Adipocyte (in vitro differentiated cells): ENCODE results near the gene PXYLP1.
A peak's percentile ranks its signal among the peaks of the same experiment; 100 is the strongest.

Experiments
- DNase-seq: peaks from one replicate; pipeline ENCODE4 v3.0.0-alpha.2; 2015; ENCODE audit warnings: low read depth
- H3K27me3 ChIP-seq: replicated peaks from 2 replicates; pipeline ENCODE4 v1.7.0; 2013; ENCODE audit warnings: mild to moderate bottlenecking, low read length, moderate library complexity; ENCODE audit not compliant: control insufficient read depth, insufficient read depth
- H3K36me3 ChIP-seq: 2 replicates; pipeline ENCODE4 v1.7.0; 2013; ENCODE audit warnings: low read length, mild to moderate bottlenecking, moderate library complexity; ENCODE audit not compliant: control insufficient read depth, insufficient read depth, severe bottlenecking
- H3K4me1 ChIP-seq: 2 replicates; pipeline ENCODE4 v1.7.0; 2013; ENCODE audit warnings: mild to moderate bottlenecking, low read length, moderate library complexity; ENCODE audit not compliant: control insufficient read depth, insufficient read depth
- H3K4me3 ChIP-seq: 2 replicates; pipeline ENCODE4 v1.7.0; 2013; ENCODE audit warnings: mild to moderate bottlenecking, low read length, moderate library complexity
- H3K9ac ChIP-seq: 2 replicates; pipeline ENCODE4 v1.7.0; 2013; ENCODE audit warnings: mild to moderate bottlenecking, low read length, moderate library complexity
- H3K9me3 ChIP-seq: 2 replicates; pipeline ENCODE4 v1.7.0; 2013; ENCODE audit warnings: mild to moderate bottlenecking, low read length, moderate library complexity; ENCODE audit not compliant: control insufficient read depth

PXYLP1 gene

DNA sequence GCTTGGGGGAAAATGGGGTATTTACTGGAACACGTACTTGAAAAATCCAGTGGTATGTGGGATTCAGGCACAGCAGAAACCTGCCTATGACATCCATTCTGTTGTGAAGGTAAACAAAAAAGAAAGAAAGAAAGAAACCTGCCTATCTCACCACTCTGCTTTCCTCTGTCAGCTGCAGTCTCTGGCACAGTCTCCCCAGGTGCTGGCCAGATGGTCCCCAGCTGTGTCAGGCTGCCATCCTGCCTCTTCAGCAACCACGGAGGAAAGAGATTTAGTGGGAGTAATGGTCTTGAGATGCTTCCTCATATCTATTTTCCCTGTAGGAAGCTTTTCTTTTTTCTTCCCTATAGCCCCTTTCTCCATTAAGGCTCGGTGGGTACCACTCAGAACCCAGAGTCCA, 2.5 kb upstream of the PXYLP1 start:
- no peak for DNase-seq
- no peak overlapping the region for H3K4me3 ChIP-seq
- H3K9me3 ChIP-seq: peaks cover 5% of the 10 kb centered on the region
- H3K9ac ChIP-seq: no peak overlapping the region
- H3K4me1 ChIP-seq: peaks cover 19% of the 10 kb centered on the region
- no peaks in the 10 kb centered on the region for H3K27me3 ChIP-seq
- H3K36me3 ChIP-seq: no peaks in the 10 kb centered on the region

DNA sequence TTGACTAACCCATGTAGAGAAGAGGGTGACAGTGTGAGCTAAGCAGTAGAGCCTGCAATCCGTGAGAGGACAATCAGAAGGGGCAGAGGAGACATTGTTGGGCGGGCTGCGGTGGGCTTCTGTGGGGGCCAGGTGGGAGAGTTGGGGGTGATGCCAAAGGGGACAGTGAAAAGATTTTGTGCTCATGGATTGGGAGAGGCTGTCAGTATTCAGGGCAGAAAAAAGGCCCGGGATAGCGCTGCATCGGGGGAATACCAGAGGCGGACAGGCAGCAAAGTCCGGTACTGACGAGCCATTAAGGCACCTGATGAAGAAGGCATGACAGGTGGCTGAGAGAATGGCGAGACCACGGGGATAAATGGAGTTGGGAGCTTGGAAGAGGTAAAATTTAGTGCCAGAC, 1.3 kb upstream of the PXYLP1 start:
- Histone ChIP-seq H3K9me3 (no peaks in the 10 kb centered on the region), H3K4me1 (peaks cover 19% of the 10 kb centered on the region), H3K9ac (no peak overlapping the region), H3K27me3 (no peaks in the 10 kb centered on the region), H3K36me3 (no peaks in the 10 kb centered on the region), H3K4me3 (no peak overlapping the region)
- DNase-seq: no peak

DNA sequence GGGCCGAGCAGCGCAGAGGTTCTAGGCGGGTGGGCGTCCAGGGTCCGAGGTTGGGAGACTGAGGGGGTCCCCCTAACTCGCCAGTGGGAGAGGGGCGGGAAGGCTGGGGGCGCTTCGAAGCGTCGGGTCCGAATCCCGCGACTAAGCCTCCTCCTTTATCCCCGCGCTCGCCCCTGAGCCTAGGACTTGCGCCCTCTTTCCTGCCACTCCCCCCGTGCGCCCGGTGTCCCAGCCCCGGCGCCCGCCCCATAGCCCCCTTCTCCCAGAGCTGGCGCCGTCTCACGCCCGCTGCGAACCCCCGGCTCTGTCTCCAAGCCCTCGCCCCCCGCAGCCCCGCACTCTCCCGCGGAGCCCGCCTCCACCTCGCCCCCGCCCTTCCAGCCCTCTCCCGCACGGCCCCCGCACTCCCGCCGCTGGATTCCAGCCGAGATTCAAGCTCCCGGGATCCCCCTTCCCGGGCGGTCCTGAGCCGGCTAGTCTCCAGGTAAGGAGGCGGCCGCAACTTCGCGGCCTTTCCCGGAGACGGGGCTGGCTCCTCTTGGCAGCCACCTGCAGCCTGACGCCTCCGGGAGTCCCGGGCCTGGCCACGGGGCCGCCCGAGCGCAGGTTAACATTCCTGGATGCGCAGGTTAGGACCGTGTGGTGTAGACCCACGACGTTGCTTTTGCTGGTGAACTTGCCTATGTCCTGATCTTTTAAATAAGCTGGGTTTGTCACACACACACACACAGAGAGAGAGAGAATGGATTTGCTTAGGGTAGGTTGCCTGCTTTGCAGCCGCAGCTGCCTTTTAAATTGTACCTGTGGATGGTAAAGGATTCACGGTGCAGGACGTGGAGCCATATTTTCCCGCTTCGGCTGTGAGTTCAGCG, 563 bp downstream of the PXYLP1 start:
- peaks cover 24% of the 10 kb centered on the region for H3K4me1 ChIP-seq
- H3K36me3 ChIP-seq: no peaks in the 10 kb centered on the region
- peak overlapping the region; percentile 87 for H3K9ac ChIP-seq
- H3K27me3 ChIP-seq: no peaks in the 10 kb centered on the region
- DNase-seq: peak; percentile 46
- H3K9me3 ChIP-seq: no peaks in the 10 kb centered on the region
- peak overlapping the region; percentile 80 for H3K4me3 ChIP-seq

DNA sequence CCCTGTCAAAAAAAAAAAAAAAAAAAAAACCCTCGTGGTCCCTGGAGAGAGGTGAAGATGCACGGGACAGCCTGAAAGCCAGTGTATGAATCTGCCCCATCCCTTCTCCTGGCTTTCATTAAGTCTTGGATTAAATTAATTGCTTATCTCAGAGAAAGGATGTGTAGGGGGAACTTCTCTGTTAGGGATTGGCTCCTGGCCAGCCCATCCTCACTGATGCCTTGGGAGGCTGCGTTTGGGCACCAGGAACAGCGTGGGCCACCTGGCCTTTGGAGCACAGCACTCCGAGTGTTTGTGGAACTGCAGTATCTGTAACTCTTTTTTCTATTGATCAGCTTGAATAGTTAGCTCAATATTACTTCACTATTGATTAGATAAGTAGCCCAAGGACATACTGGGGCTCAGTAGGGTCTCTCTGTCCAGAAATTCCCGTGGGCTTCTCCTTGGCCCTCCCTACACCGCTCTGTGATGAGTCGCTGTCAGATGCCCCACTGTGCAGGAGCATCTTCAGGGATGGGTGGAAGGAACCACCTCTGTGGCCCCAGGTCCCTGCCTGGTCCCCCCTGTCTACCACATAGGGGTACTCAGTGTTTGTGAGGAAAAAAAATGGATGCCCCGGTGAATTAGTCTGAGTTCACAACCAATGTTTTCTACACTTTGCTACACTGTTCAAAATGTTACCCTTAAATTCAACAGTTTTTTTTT, 2.0 kb downstream of the PXYLP1 start:
- Histone ChIP-seq H3K9ac (no peak overlapping the region), H3K4me3 (no peak overlapping the region)
- DNase-seq: no peak

DNA sequence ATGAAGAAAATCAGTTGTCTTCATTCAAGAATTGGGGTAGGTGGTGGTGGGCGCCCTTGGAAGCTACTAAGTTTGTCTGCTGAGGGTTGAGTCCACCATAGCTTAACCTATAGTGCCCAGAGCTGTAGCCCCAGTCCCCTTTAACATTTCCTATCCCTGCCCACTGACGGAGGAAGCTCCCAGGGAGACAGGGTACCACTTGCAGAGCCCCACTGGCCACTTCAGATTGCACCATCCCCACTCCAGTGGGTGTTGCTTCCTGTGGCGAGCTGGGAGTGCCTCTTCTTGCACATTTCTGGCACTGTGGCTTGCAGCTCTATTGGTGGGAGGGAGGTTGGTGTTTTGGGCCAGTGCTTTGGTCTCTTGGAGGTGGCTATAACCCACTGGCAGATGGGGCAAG, 2.7 kb downstream of the PXYLP1 start:
- Histone ChIP-seq H3K9me3 (no peaks in the 10 kb centered on the region), H3K27me3 (no peaks in the 10 kb centered on the region), H3K9ac (no peak overlapping the region), H3K4me3 (no peak overlapping the region), H3K4me1 (peaks cover 17% of the 10 kb centered on the region), H3K36me3 (no peaks in the 10 kb centered on the region)
- DNase-seq: no peak

More for the DNA sequence above, 2.0 kb downstream of the PXYLP1 start:
- no peaks in the 10 kb centered on the region for H3K27me3 ChIP-seq
- peaks cover 17% of the 10 kb centered on the region for H3K4me1 ChIP-seq
- no peaks in the 10 kb centered on the region for H3K36me3 ChIP-seq
- no peaks in the 10 kb centered on the region for H3K9me3 ChIP-seq

DNA sequence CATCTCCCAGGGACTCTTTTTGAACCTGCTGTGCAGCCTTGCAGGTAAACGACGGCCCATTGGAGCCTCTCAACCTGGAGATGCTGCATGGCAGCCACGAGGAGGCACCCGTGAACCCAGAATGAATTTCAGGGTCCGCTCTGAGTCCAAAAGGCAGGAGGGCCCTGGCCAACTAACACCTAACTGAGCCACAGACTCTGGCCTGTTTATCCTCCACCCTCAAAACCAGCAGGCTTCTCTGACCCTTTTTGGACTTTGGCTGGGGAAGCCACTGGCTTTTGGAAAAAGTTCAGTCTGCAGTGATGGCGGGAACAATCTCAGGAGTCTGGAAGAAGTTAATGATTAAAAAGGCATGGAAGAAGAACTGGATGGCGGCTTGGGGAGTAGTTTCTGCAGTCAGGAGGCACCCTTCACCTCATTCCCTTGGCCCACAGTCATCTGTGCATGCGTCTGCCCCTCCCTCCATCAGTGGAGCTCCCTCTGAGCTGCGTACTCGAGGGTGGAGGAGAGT, 4.1 kb downstream of the PXYLP1 start:
- Histone ChIP-seq H3K9me3 (no peaks in the 10 kb centered on the region), H3K9ac (no peak overlapping the region), H3K4me3 (no peak overlapping the region), H3K36me3 (no peaks in the 10 kb centered on the region), H3K27me3 (no peaks in the 10 kb centered on the region), H3K4me1 (peaks cover 18% of the 10 kb centered on the region)
- no peak for DNase-seq

DNA sequence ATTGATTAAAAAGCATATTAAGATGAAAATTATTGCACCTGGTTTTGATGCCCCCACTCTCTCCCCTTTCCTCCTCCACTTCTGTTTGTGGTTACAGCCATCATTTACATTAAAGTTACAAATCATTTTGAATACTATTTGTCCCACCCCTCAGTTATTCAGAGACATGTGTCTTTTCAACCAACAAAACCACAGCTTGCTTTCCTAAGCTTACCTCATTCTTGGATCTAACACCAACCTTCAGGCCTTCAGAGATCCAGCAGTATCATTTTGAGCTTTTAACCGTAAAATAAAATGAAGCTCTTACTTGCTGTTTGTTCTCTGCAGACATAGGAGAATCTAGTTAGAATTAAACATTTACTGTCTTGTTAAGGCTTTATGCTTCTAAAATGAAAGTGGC, 4.7 kb downstream of the PXYLP1 start:
- Histone ChIP-seq H3K4me3 (no peak overlapping the region), H3K9ac (no peak overlapping the region), H3K27me3 (no peaks in the 10 kb centered on the region), H3K9me3 (no peaks in the 10 kb centered on the region), H3K4me1 (peaks cover 18% of the 10 kb centered on the region), H3K36me3 (no peaks in the 10 kb centered on the region)
- DNase-seq: no peak

DNA sequence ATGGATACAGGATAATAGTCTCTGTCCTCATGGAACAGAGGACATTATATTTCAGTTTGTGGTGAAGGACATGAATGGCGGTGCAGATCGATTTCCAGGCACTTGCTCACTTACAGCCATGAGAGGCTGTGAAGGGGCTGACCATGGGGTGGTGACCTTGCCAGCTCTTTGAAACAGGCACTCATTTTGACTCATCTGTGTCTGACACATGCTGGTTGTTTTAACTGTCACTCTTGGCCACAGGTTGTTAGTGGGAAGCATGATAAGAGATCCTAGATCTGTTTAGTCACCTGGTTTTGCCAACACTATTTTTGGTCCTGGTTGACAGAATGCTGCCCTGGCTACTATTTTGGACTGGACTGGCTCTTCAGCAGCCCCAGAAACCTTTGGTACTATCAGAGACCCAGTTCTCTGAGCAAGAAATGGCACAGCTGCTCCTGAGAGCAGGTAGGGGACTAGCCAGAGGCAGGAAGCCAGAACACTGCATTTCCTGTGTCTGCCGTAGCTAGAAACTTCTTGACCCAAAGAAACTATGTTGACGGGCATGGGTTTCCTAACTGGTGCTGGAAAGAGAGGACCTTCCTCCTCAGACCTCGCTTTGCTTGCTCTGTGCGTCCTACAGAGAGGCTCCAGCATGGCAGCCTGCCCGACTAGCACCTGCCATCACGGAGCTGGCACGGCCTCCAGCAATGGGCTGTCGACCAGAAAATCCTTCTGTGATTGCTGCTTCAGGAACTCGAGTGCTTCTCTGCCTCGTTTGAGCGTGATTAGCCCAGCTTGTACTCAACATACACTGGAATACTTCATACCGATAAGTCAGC, 6.3 kb downstream of the PXYLP1 start:
- no peak for DNase-seq
- Histone ChIP-seq H3K4me1 (peaks cover 29% of the 10 kb centered on the region), H3K36me3 (no peaks in the 10 kb centered on the region)

DNA sequence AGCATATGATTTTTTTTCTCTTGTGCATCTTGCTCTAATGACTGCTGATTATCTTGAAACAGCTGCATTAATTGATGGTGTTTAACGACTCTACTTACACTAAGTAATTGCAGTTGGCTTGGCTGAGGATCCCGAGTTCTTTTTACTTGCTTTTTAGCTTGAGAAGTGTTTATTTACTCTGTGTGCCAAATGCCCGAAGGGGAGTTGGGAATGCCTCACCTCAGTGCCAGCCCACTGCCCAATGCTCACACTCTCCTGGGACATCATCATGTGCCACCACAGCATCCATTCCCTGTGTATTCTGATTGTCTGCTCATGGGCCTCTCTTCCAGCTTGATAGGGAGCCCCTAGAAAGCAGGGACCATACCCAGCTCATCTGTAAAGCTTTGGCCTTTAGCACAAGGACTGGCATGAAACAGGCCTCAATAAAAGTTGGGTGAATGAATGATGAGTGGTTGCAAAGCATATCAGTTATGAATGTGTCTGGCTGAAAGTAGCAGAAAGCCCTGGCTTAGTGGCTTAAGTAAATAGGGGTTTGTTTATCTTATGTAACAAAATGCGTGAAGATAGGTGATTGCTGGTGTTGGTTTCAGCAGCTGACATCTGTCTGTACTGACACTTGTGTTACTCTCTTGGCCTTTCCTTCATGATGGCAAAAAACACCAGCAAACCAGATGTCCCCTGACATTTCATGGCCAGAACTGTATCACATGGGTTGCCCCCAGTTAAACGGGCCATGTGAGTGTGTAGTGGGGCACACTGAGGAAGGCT, 8.1 kb downstream of the PXYLP1 start:
- DNase-seq: no peak
- Histone ChIP-seq H3K4me3 (no peak overlapping the region), H3K36me3 (no peaks in the 10 kb centered on the region), H3K9me3 (no peaks in the 10 kb centered on the region), H3K27me3 (no peaks in the 10 kb centered on the region), H3K4me1 (peaks cover 35% of the 10 kb centered on the region), H3K9ac (no peak overlapping the region)

More for the DNA sequence above, 6.3 kb downstream of the PXYLP1 start:
- no peak overlapping the region for H3K9ac ChIP-seq
- H3K27me3 ChIP-seq: no peaks in the 10 kb centered on the region
- H3K4me3 ChIP-seq: no peak overlapping the region
- H3K9me3 ChIP-seq: no peaks in the 10 kb centered on the region

DNA sequence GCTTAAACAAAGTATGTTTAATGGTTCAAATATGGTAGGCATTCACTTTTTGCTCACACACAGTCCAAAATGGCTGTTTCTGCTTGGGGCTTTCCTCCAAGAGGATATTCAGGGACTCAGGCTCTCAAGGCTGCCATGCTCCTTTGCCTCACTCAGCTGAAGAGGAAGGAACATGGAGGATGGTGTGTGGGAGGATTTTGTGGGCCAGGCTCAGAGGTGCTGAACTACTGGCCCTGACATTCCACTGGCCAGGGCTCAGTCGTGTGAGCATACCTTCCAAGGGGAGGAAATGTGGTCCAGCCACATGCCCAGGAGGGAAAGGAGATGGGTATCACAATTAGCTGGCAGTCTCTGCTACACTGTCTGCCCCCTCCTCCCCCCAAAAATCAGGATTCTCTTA, 8.7 kb downstream of the PXYLP1 start:
- H3K27me3 ChIP-seq: no peaks in the 10 kb centered on the region
- no peaks in the 10 kb centered on the region for H3K9me3 ChIP-seq
- H3K9ac ChIP-seq: no peak overlapping the region
- no peaks in the 10 kb centered on the region for H3K36me3 ChIP-seq
- H3K4me1 ChIP-seq: peaks cover 35% of the 10 kb centered on the region
- H3K4me3 ChIP-seq: no peak overlapping the region
- DNase-seq: no peak
